Type B pancreatic cell (in vitro differentiated cells): ENCODE results near the gene IQGAP2. TPM values are rescaled to one million over a fixed set of nuclear protein-coding genes. Genes with fewer than 3 reads are reported as not detected.

Source experiments
- DNase-seq: peaks from one replicate; pipeline ENCODE4 v3.0.0; 2021; ENCODE audit warnings: mixed read lengths; ENCODE audit not compliant: unreplicated experiment; ENCODE audit errors: extremely low spot score
- H3K27ac Mint-ChIP-seq: 2 replicates; pipeline ENCODE4 v1.8.0; 2021; ENCODE audit warnings: mild to moderate bottlenecking, mixed read lengths
- H3K27me3 Mint-ChIP-seq: 2 replicates; pipeline ENCODE4 v1.8.0; 2021; ENCODE audit warnings: mixed read lengths
- H3K36me3 Mint-ChIP-seq: 2 replicates; pipeline ENCODE4 v1.8.0; 2021; ENCODE audit warnings: mixed read lengths
- H3K4me1 Mint-ChIP-seq: one replicate; pipeline ENCODE4 v1.8.0; 2021; ENCODE audit warnings: mixed read lengths; ENCODE audit not compliant: unreplicated experiment
- H3K4me3 Mint-ChIP-seq: 2 replicates; pipeline ENCODE4 v1.8.0; 2021; ENCODE audit warnings: mild to moderate bottlenecking, mixed read lengths
- H3K9me3 Mint-ChIP-seq: 2 replicates; pipeline ENCODE4 v1.8.0; 2021; ENCODE audit warnings: mixed read lengths
- total RNA-seq: library from RNA; stranded (reverse); gene quantifications from 2 replicates; pipeline ENCODE4 v1.2.1, GENCODE V29; 2021; ENCODE audit warnings: low replicate concordance
- TF ChIP-seq, protein P1 (sequence below): fragments of 200-600 bp; sonication (generic); conservative IDR thresholded peaks from 2 replicates; pipeline ENCODE4 v1.5.0; 2021; ENCODE audit warnings: antibody characterized with exemption, mild to moderate bottlenecking

The IQGAP2 gene
- total RNA-seq, 1 donor from 2014 or later = 24.7 TPM

GRCh38 chr5:76487386-76487785 is 84.3 kb downstream of the IQGAP2 start:
- Mint-ChIP-seq H3K4me3 (no peak overlapping the region), H3K4me1 (peaks cover 24% of the 10 kb centered on the region), H3K27ac (no peak overlapping the region), H3K36me3 (peaks cover 3% of the 10 kb centered on the region), H3K27me3 (no peaks in the 10 kb centered on the region), H3K9me3 (no peaks in the 10 kb centered on the region)
- no peak for DNase-seq
- TF ChIP-seq, protein P1, sequence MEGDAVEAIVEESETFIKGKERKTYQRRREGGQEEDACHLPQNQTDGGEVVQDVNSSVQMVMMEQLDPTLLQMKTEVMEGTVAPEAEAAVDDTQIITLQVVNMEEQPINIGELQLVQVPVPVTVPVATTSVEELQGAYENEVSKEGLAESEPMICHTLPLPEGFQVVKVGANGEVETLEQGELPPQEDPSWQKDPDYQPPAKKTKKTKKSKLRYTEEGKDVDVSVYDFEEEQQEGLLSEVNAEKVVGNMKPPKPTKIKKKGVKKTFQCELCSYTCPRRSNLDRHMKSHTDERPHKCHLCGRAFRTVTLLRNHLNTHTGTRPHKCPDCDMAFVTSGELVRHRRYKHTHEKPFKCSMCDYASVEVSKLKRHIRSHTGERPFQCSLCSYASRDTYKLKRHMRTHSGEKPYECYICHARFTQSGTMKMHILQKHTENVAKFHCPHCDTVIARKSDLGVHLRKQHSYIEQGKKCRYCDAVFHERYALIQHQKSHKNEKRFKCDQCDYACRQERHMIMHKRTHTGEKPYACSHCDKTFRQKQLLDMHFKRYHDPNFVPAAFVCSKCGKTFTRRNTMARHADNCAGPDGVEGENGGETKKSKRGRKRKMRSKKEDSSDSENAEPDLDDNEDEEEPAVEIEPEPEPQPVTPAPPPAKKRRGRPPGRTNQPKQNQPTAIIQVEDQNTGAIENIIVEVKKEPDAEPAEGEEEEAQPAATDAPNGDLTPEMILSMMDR = no peak

GRCh38 chr5:76487821-76488220 is 84.7 kb downstream of the IQGAP2 start:
- Mint-ChIP-seq H3K36me3 (peaks cover 3% of the 10 kb centered on the region), H3K4me1 (peaks cover 24% of the 10 kb centered on the region), H3K27me3 (no peaks in the 10 kb centered on the region), H3K27ac (no peak overlapping the region), H3K9me3 (no peaks in the 10 kb centered on the region), H3K4me3 (no peak overlapping the region)
- no peak for DNase-seq
- TF ChIP-seq, protein P1 = no peak

GRCh38 chr5:76488969-76489368 is 85.9 kb downstream of the IQGAP2 start:
- Mint-ChIP-seq H3K36me3 (peaks cover 3% of the 10 kb centered on the region), H3K4me1 (peaks cover 25% of the 10 kb centered on the region), H3K4me3 (no peak overlapping the region), H3K27ac (no peak overlapping the region), H3K9me3 (no peaks in the 10 kb centered on the region), H3K27me3 (no peaks in the 10 kb centered on the region)
- no peak for DNase-seq
- TF ChIP-seq, protein P1 = no peak

- H3K27ac Mint-ChIP-seq = no peak overlapping the region
- peaks cover 21% of the 10 kb centered on the region for H3K4me1 Mint-ChIP-seq
- TF ChIP-seq, protein P1 = no peak
- no peak for DNase-seq
- no peak overlapping the region for H3K4me3 Mint-ChIP-seq
- H3K36me3 Mint-ChIP-seq = peaks cover 3% of the 10 kb centered on the region
- no peaks in the 10 kb centered on the region for H3K9me3 Mint-ChIP-seq
- no peaks in the 10 kb centered on the region for H3K27me3 Mint-ChIP-seq
Measured at GRCh38 chr5:76489877-76490688, 87.0 kb downstream of the IQGAP2 start.

- peaks cover 21% of the 10 kb centered on the region for H3K4me1 Mint-ChIP-seq
- TF ChIP-seq, protein P1 = no peak
- H3K27me3 Mint-ChIP-seq = no peaks in the 10 kb centered on the region
- H3K36me3 Mint-ChIP-seq = peaks cover 3% of the 10 kb centered on the region
- no peaks in the 10 kb centered on the region for H3K9me3 Mint-ChIP-seq
- no peak for DNase-seq
- H3K27ac Mint-ChIP-seq = no peak overlapping the region
- no peak overlapping the region for H3K4me3 Mint-ChIP-seq
Measured at GRCh38 chr5:76490960-76491359, 87.9 kb downstream of the IQGAP2 start.
